HG03108 (cell line): ENCODE measurements around the gene LIME1.

Source experiments
- ATAC-seq: cut with Tn5 transposase; IDR thresholded peaks from one replicate; pipeline ENCODE4 v1.9.1; 2021; ENCODE audit warnings: moderate library complexity; ENCODE audit not compliant: unreplicated experiment

LIME1 gene

DNA sequence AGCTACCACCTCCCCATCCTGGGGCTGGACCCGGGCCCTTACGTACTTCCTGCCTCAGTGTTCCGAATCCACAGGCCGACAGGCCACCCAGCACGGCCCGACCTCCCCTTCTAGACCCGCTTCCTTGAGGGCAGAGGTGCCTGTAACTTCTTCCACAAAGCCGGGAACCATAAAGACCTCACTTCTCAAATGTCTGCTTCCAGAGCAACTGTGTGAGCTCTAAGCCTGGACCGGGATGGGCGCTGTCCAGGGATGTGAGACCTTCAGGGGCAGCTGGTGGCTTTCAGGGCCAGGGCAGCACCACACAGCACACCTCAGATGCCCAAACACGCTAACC lies 12.4 kb downstream of the LIME1 start:
- no peak for ATAC-seq

DNA sequence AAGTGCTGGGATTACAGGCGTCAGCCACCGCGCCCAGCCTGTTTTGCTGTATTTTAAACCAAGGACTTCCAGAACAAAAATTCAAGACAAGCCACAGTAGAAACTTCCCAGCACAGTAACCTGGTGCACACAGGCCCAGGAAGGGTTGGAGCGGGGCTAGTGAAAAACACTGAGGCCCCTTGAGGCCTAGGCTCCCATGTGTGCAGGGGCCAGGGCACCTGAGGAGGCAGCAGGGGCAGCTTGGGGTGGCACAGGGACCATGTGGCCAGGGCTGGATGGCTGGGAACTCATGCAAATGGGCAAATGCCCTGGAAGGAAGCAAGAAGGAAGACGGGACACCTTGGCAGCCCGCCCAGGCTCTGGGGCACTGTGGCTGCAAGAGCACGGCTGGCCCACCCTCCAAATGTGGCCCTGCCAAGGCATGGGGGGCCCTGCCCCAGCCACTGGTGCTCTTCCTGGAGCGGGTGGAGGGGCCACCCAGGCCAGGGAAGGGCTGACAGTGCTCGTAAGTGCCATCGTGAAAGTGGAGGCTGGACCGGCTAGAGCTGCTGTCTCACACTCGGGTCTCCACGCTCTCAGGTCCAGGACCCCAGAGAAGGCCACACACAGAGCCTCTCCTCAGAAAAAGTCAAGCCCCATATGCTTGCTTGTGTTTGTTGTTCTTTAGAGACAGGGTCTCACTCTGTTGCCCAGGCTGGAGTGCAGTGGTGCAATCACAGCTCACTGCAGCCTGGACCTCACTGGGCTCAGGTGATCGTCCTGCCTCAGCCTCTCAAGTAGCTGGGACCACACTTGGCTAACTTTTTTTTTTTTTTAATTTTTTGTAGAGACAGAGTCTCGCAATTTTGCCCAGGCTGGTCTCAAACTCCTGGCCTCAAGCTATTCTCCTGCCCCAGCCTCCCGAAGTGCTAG lies 13.4 kb downstream of the LIME1 start:
- no peak for ATAC-seq

DNA sequence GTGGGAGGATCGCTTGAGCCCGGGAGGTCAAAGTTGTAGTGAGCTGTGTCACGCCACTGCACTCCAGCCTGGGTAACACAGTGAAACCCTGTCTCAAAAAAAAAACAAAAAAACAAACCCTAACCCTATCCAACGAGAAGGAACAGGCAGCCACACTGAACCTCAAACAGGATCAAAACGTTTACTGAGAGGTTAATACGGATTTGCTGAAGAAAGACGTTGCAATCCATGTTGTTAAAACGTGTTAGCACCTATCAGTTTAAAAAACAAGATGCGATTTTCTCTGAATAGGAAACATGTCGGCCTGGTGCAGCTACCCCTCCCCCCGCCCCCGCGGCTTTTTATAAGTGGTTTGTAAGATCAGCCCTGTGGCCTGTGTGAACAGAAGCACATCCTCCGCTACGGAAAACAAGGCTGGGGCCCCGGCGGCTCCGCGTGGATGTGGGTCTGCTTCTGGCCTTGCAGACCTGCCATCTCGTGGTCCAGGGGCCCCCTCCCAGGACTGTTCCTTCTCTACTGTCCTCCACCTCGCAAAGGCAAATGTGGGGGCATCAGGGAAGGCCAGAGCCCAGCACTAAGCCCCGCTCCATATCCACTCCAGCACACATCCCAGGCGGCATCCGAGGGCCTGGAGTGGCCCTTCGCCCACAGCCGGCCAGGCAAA lies 14.5 kb downstream of the LIME1 start:
- ATAC-seq = no peak

DNA sequence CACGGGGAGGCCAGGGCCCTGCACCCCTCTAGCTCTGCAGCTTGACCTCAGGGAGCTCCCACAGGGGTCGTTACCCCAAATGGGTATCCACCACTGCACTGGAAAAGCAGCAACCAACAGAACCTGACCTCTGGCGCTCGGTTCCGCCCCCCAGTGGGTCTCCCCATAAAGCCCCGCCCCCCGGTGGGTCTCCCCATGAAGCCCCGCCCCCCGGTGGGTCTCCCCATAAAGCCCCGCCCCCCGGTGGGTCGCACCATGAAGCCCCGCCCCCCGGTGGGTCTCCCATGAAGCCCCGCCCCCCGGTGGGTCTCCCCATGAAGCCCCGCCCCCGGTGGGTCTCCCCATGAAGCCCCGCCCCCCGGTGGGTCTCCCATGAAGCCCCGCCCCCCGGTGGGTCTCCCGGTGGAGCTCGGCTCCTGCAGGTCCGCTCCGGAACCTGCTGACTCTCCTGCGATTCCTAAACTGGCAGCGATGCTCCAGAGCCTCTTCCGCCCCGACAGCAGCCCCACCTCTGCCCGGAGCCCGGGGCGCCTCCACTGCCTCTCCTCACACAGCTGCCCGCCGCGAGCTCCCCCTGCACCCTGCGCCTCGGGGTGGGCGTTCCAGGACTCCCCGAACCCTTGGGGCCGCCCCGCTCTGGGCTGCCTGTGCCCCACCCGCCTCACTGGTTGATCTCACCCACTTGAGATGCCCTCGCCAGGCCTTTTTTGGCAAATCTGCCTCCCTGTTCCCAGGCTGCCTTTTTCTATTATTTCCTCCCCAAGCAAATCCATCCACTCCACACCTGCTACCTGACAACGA lies 15.2 kb downstream of the LIME1 start:
- ATAC-seq = no peak

DNA sequence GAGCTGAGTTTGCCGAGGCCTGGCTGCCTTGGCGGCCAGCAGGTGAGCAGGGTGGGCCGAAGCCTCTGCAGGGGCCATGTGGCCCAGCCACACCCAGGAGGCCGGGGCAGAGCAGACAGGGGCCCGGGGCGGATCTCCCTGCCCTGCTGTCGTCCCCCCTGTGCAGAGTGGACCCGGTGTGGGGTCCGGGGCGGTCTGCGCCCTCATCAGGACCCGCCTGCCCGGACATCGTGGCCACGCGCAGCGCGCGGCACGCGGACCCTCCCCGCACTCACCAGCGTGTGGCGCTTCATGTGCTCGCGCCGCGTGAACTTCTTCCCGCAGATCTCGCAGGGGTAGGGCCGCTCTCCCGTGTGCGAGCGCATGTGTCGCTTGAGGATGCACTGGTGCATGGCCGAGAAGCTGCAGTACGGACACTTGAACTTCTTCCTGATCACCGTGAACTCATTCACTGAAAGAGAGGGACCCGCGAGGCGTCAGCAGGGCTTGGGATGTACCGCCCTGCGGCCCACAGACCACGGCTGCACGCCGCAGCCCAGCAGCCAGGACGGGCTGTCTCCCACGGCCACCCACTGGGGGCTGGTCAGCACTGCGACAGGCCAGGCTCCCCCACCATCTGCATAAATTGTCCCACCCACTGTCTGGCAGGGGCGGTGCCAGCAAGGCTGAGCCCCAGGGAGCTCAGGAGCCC lies 16.1 kb downstream of the LIME1 start:
- no peak for ATAC-seq

DNA sequence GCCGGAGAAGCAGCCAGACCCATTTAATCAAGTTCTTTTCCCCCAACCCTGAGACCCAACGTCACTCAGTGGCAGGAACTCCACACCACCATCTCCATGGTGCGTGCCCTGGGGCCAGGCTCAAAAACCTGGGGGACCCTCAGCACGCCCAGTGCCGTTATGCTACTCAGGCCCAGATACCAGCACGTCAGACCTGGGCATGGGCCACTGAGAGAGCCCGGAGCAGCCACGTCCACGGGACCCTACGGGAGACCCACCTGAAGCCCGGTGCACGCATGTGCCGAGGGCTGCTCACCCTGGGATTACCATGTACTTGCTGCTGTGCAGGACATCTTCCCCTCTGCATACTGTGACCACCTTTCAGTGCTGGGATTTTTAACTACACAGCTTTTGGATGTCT lies 16.9 kb downstream of the LIME1 start:
- ATAC-seq = no peak

DNA sequence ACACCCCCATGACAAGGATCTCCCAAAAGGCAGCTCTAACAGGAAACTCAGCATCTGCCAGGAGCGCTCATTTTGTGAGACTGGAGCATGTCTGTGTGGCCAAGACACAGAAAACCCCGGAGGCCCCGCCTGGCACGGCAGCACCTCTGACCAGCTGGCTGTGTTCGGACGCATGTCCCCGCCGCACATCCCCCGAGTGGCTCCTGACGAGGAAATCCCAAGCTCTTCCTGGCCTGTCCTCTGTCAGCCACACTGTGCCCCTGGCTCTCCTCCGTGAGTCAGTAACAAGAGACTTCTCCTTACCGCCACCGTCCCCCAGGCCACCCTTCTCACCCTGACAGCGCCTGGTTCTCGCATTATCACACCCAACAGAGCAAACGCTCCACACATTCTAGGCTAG lies 17.5 kb downstream of the LIME1 start:
- ATAC-seq = no peak

DNA sequence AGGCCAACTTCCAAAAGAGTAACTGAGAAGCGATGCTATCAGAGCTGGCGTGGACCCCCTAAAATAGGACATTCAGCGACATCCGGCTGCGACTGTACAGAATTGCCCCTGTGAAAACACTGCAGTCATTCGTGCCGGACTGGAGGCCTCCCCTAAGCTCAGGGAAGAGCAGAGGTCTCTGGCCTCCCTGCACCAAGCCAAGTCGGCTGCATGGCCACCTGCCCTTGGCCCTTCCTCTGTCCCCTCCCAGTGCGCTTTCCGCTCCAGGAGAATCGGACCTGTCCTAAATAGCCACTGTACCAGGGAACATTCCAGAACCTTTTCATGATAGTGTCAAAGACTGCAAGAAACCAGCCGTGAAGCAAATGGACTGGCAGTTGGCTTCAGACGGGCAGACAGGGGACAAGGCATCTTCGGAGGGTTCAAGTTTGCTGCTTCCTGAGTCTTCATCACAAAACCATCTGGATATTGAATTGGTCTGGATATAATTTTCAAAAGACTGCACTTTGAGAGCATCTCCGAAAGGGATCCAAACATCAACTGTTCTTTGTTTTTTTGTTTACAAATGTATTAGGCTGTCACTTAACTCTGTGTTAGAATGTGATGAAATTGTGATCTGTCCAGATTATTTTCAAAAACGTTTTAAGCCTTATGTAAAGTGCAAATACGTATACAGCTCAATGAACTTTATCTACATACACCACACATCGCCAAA lies 19.6 kb downstream of the LIME1 start:
- ATAC-seq = no peak

DNA sequence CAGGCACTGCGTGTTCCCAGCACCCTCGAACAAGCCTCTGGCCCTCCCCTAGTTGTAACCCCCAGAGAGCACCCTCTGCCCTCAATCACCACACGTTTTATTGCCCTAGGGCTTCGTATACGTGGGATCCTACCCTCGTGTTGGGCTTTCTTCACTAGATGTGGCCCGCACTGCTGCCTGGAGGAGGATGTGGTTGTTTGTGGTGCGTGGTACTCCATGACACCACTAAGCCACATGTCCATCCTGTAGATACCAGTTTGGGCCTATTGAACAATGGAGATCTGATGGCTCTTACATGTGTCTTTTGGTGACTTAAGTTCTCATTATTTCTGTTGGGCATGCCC lies 20.2 kb downstream of the LIME1 start:
- no peak for ATAC-seq

DNA sequence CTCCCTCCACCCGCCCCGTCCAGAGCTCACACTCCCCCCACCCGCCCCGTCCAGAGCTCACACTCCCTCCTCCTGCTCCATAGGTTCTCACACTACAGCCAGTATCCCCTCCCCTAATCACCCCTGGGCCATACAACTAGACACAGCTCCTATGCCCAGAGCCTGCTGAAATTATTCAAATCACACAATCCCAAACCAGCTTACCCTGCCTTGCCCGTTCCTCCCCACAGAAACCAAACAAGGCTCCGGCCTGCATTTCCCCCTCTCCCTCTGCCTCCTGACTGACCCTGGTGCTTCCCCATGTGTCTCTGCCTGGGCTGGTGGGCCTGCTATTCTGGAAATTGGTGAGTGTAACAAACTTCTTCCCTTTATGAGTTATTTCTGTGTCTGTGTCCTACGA lies 21.7 kb downstream of the LIME1 start:
- ATAC-seq = no peak

DNA sequence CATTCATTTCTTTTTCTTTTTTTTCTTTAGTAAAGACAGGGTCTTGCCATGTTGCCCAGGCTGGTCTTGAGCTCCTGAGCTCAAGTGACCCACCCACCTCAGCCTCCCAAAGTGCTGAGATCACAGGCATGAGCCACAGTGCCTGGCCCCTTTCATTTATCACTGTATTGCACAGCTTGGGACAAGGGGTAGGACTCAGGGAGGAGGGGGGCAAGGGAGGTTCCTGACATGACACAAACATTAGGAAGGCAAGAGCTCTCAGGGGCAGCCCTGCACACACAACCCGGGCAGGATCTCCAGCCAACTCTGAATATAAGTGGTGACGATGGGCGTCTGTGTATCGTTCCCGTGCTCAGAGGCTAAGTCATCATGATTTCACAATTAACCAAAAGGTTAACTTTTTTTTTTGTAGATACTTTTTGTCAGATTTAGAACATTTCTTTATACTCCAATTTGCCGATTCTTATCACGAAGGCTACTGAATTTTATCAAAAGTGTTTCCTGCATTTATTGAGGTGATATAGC lies 23.0 kb downstream of the LIME1 start:
- ATAC-seq = no peak

DNA sequence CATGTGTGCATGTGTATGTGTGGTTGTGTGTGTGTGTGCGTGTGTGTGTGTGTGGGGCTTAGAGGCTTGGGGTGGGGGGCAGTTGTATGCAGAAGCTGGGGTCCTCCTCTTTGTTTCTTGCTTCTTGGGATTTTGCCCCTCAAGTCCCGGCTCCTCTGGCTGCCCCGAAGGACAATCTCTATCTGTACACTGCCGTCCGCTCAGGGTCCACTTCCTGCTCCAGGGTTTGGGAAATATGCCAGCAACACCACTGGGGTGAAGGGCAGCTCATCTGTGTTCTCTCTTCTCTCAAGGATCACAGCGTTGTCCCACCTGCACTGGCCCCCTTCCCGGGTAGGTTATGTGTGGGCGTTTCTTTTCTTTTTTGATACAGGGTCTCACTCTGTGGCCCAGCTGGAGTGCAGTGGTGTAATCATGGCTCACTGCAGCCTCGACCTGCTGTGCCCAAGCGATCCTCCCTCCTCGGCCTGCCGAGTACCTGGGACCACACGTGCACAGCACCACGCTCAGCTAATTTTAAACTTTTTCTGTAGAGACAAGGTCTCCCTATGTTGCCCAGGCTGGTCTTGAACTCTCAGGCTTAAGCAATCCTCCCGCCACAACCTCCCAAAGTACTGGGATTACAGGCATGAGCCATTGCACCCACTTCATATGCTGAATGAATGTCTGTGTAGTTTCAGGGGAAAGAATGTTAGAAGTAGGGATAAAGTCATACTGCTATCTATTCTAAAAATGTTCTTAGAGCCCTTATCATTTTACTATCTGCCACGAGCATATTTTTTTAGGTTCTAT lies 28.8 kb downstream of the LIME1 start:
- no peak for ATAC-seq

DNA sequence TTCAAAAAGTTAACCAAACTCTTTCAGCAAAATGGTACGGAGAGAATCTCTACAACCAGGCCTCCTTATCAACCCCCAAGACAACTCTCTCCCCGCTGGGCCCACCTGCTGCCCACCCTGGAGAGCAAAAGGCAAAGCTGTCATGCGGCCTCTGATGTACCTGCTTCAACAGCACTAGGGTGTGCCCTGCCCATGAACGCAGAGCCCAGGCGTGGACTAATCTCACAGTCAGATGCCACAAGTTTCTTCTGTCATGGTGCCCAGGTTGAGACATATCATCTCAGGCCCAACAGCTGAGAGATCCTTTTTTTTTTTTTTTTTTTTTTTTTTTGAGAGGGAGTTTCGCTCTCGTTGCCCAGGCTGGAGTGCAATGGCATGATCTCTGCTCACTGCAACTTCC lies 29.4 kb downstream of the LIME1 start:
- ATAC-seq = no peak

DNA sequence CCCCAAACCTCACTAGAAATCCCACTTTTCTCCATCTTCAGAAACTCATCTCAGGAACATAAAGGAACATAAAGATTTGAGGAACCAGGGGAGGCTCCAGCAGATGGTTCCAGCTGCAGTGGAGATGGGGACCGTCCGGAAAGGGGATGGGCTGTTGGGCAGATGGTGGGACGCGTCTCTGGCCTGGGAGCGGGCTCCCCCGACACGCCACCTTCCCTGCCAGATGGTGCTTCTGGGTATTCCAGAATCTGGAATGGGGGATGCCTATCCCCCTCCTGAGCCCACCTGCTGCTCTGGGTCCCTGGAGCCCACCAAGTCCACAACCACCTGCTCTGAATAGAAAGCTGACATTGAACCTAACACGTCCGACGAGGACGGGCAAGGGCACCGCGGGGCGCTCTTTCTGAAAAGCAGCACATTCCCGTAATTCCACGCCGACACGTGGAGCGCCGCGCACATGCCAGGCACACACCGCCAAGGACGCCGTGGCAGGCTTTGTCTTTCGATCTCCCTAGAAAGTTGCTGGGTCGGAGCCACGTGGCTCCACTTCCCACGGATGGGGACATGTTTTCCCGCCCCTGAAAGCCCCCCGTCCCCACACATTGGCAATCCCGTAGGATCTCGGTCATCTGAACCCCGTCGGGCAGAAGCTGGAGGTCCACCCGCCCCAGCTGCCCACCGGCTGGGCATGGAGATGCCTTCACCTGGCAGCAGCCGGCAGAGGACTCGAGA lies 30.4 kb downstream of the LIME1 start:
- ATAC-seq = no peak

DNA sequence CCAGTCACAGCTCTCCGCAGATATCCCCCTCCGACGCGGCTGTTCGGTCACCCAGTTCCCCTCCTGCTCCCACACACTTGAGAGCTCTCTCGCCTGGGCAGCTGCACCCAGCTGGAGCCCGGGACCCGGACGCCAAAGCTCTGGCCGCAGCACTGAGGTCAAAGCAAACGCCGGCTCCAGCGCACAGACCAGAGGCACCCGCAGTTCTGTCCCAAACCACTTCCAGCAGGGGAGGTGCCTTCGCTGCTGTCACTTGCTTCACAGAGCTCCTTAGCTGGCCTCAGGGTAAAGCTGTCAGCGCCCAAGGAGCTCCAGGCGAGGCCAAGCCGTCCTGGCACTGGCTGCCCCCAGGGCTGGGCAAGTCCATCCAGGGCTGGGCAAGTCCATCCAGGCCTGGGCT lies 31.0 kb downstream of the LIME1 start:
- no peak for ATAC-seq

DNA sequence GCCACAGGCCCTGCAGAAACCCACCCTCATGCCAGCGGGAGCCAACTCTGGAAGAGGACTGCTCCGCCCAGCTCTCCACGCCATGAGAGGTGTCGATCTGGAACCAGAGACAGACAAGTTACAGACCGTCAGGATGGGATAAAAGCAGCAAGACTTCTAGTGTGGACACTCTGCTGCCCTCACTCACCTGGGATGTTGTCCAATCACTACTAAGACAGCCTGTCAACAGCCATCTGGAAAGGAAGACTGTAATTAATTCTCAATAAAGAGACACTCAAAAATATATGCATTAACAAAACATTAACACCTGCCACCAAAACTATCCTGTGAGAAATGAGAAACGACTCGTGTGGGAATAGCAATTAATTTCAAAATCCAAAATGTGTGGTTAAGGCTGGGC lies 31.4 kb downstream of the LIME1 start:
- ATAC-seq = no peak

DNA sequence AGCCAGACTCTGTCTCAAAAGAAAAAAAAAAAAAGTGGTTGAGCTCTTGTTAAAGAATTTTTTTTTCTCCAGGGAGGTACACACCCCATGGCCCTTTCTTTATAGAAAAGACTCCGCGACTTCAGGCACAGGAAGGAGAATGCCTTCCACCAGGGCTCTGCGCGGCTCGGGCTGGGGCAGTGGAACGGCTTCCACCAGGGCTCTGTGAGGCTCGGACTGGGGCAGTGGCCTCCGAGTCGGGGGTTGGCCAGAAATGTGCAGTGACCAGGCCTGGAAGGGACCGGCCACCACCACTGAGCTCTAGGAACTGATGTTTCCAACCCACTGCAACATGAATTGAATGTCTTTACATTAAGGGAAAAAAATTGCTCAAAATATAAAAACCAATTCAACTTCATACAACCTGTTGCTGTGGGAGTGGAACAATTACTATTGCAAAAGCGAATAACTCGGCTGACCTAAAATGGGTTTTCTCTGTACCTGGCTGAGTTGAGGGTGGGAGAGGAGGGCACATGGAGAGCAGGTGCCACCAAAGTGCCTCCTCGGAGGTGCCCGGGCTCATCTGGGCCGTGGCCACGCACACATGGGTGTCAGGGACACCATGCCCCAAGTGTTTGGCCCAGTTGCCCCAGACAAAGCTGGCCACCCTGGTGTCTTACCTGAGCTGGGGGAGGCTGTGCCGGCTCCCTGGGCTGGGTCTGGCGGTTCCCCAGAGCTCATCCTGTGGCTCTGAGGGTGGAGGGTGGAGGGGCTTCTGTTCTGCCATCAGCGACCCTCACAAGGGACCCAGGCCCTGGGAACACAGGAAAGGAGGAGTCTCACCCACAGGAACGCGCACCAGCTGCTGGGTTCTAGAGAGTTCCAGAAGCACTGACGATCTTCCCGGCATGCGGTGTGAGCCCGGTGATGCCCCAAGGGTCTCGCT lies 32.4 kb downstream of the LIME1 start:
- ATAC-seq = no peak

DNA sequence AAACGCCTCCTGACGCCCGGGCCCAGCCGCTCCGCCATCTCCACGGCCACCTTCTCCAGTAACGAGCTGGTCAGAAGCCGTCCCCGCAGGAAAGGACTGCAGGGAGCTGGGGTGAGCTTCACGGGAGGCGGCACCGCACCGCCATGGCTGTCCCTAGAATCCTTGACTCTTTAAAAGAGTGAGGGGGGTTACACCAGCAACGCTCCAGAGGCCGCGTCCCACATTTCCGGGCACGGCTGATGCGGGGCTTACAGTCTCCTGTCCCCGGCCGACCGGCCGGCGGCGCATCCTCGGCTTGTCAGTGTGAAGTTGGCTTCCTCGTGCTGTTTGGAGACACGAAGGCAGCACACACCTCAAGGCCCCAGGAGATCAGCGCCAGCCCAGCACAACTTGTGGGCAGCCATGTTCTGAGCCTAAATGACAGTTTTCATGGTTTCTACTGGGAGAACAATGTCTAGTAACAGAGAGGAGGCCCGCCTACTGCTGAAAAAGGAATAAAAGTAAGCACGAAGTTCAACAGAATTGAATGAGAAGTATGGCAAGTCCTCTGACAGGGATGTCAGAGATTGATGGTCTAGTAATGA lies 33.5 kb downstream of the LIME1 start:
- no peak for ATAC-seq
